Smooth muscle cell (in vitro differentiated cells): ENCODE measurements around the gene ADAMTSL1. TPM values are rescaled to one million over a fixed set of nuclear protein-coding genes. Genes with fewer than 3 reads are reported as not detected.

Experiments used
- DNase-seq: peaks from one replicate; lab custom pipeline; 2025; ENCODE audit not compliant: unreplicated experiment; lab: John Stamatoyannopoulos, UW
- H2AFZ ChIP-seq: fragments of 200-600 bp; sonication (generic); 2 replicates; pipeline ENCODE4 v1.6.0; 2016; ENCODE audit warnings: antibody characterized with exemption, low read depth, mild to moderate bottlenecking
- H3F3A ChIP-seq: fragments of 200-600 bp; sonication (generic); 2 replicates; pipeline ENCODE4 v1.6.0; 2017; ENCODE audit warnings: antibody characterized with exemption, low read depth
- H3K27ac ChIP-seq: fragments of 200-600 bp; sonication (generic); 2 replicates; pipeline ENCODE4 v1.5.1; 2016; ENCODE audit warnings: low read depth, mild to moderate bottlenecking
- H3K27me3 ChIP-seq: fragments of 200-600 bp; sonication (generic); 2 replicates; pipeline ENCODE4 v1.6.1; 2016; ENCODE audit warnings: low read depth, mild to moderate bottlenecking
- H3K36me3 ChIP-seq: fragments of 200-600 bp; sonication (generic); 2 replicates; pipeline ENCODE4 v1.5.1; 2016; ENCODE audit warnings: low read depth
- H3K4me1 ChIP-seq: fragments of 200-600 bp; sonication (generic); 2 replicates; pipeline ENCODE4 v1.5.1; 2016; ENCODE audit warnings: low read depth
- H3K4me2 ChIP-seq: fragments of 200-600 bp; sonication (generic); 2 replicates; pipeline ENCODE4 v1.6.0; 2016; ENCODE audit warnings: mild to moderate bottlenecking
- H3K4me3 ChIP-seq: fragments of 200-600 bp; sonication (generic); 2 replicates; pipeline ENCODE4 v1.5.1; 2016; ENCODE audit warnings: mild to moderate bottlenecking
- H3K79me2 ChIP-seq: fragments of 200-600 bp; sonication (generic); 2 replicates; pipeline ENCODE4 v1.6.0; 2016; ENCODE audit warnings: low read depth, mild to moderate bottlenecking
- H3K9ac ChIP-seq: fragments of 200-600 bp; sonication (generic); 2 replicates; pipeline ENCODE4 v1.6.0; 2016; ENCODE audit warnings: low read depth
- H3K9me3 ChIP-seq: fragments of 200-600 bp; sonication (generic); replicated peaks from 2 replicates; pipeline ENCODE4 v1.5.1; 2016; ENCODE audit warnings: low read depth
- H4K20me1 ChIP-seq: fragments of 200-600 bp; sonication (generic); 2 replicates; pipeline ENCODE4 v1.6.0; 2016; ENCODE audit warnings: low read depth
- CTCF ChIP-seq: fragments of 200-600 bp; sonication (generic); IDR thresholded peaks from 2 replicates; pipeline ENCODE4 v1.5.1; 2017; ENCODE audit warnings: borderline replicate concordance, mild to moderate bottlenecking, antibody characterized with exemption; ENCODE audit not compliant: insufficient read depth, poor library complexity, severe bottlenecking
- WGBS: methylation state at CpG from one replicate; pipeline ENCODE4 v1.1.7; 2016; ENCODE audit warnings: low lambda C conversion rate; 5-methylcytosine and 5-hydroxymethylcytosine counted together
- polyA plus RNA-seq: library from polyadenylated mRNA; unstranded; fragments of >200 nt; fragmentation: Nextera tagmentation; extraction: Ambion mirVana; gene quantifications from 2 replicates; pipeline ENCODE4 v1.2.1, GENCODE V29; 2016
- total RNA-seq: library from RNA; depleted of rRNA; stranded (reverse); fragments of >200 nt; gene quantifications from 2 replicates; pipeline ENCODE4 v1.2.3, GENCODE V29; 2014

Gene ADAMTSL1
- total and polyA plus RNA-seq, 2 experiments from 2014 or later, result 4.3 to 4.4 TPM

GRCh38 chr9:18531136-18532065 is 57.4 kb downstream of the ADAMTSL1 start:
- Histone ChIP-seq H3K27me3 (no peaks in the 10 kb centered on the region), H3K36me3 (peaks cover 7% of the 10 kb centered on the region), H3K27ac (no peak overlapping the region), H3K79me2 (no peaks in the 10 kb centered on the region), H3K9ac (no peak overlapping the region), H3K4me1 (no peaks in the 10 kb centered on the region), H3K4me3 (no peak overlapping the region), H4K20me1 (no peaks in the 10 kb centered on the region), H3F3A (no peaks in the 10 kb centered on the region), H3K4me2 (no peak overlapping the region), H2AFZ (no peak overlapping the region), H3K9me3 (peaks cover 8% of the 10 kb centered on the region)
- TF ChIP-seq CTCF, result no peak
- no peak for DNase-seq
- WGBS, result 84% methylated on average over 7 of the region's 7 CpGs

- H3K4me3 ChIP-seq, result no peak overlapping the region
- WGBS, result 92% methylated on average over 2 of the region's 2 CpGs
Observed at GRCh38 chr9:18534611-18535010, 60.7 kb downstream of the ADAMTSL1 start.

GRCh38 chr9:18536554-18536953 is 62.6 kb downstream of the ADAMTSL1 start:
- Histone ChIP-seq H3K27me3 (no peaks in the 10 kb centered on the region), H3K4me3 (no peak overlapping the region), H3K9me3 (peaks cover 8% of the 10 kb centered on the region), H3K36me3 (peaks cover 7% of the 10 kb centered on the region), H3K9ac (no peak overlapping the region), H2AFZ (no peak overlapping the region), H3K79me2 (no peaks in the 10 kb centered on the region), H3K4me1 (no peaks in the 10 kb centered on the region), H4K20me1 (no peaks in the 10 kb centered on the region), H3K4me2 (no peak overlapping the region), H3K27ac (no peak overlapping the region), H3F3A (no peaks in the 10 kb centered on the region)
- no peak for DNase-seq
- TF ChIP-seq CTCF, result no peak

More at GRCh38 chr9:18534611-18535010, 60.7 kb downstream of the ADAMTSL1 start:
- Histone ChIP-seq H3K27ac (no peak overlapping the region), H3K9ac (no peak overlapping the region), H3K4me2 (no peak overlapping the region), H3K36me3 (peaks cover 7% of the 10 kb centered on the region), H2AFZ (no peak overlapping the region), H3K79me2 (no peaks in the 10 kb centered on the region), H3F3A (no peaks in the 10 kb centered on the region), H3K9me3 (peaks cover 8% of the 10 kb centered on the region), H4K20me1 (no peaks in the 10 kb centered on the region), H3K27me3 (no peaks in the 10 kb centered on the region), H3K4me1 (no peaks in the 10 kb centered on the region)
- DNase-seq, result no peak
- no peak for TF ChIP-seq CTCF

- no peaks in the 10 kb centered on the region for H3K79me2 ChIP-seq
- H2AFZ ChIP-seq, result no peak overlapping the region
- no peak for DNase-seq
- no peaks in the 10 kb centered on the region for H3K4me1 ChIP-seq
- H3K4me3 ChIP-seq, result no peak overlapping the region
- H3K4me2 ChIP-seq, result no peak overlapping the region
- no peak for TF ChIP-seq CTCF
- WGBS, result 87% methylated on average over 5 of the region's 5 CpGs
- H3K27ac ChIP-seq, result no peak overlapping the region
- H3K9me3 ChIP-seq, result peaks cover 5% of the 10 kb centered on the region
- no peaks in the 10 kb centered on the region for H3K27me3 ChIP-seq
- H3F3A ChIP-seq, result no peaks in the 10 kb centered on the region
- H3K9ac ChIP-seq, result no peak overlapping the region
- H3K36me3 ChIP-seq, result peaks cover 5% of the 10 kb centered on the region
- H4K20me1 ChIP-seq, result no peaks in the 10 kb centered on the region
Observed at GRCh38 chr9:18539203-18539693, 65.3 kb downstream of the ADAMTSL1 start.
